Stimulated activated CD8-positive, alpha-beta memory T cell treated with anti-CD3 and anti-CD28 coated beads, Interleukin-4, amount 100 ng/mL, for 24 hours (primary cell): ENCODE results near the gene LSS.
A peak's percentile ranks its signal among the peaks of the same experiment; 100 is the strongest.
"Not testable (repeated sequence)": the region's sequence is repeated elsewhere in the genome, so short reads cannot be mapped to it uniquely, and the experiment has no call there.

ENCODE experiments used
- DNase-seq: peaks from one replicate; pipeline ENCODE4 v3.0.0-alpha.2; 2020; ENCODE audit warnings: low read depth

The LSS gene

DNA sequence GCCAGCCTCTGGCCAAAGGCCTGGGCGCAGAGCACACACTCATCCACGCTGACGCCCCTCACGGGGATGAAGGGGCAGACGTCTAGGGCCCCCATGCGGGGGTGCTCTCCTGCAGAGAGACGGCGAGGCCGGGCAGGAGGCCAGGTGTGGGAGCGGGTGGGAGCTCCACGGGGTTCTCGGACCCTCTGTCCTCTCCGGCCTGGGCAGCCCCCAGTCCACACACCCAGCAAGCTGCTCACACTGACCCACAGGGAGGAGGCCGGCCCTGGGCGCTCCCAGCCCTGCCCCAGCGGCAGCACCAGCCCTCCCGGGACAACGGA, 75.7 kb downstream of the LSS start:
- DNase-seq = no peak

DNA sequence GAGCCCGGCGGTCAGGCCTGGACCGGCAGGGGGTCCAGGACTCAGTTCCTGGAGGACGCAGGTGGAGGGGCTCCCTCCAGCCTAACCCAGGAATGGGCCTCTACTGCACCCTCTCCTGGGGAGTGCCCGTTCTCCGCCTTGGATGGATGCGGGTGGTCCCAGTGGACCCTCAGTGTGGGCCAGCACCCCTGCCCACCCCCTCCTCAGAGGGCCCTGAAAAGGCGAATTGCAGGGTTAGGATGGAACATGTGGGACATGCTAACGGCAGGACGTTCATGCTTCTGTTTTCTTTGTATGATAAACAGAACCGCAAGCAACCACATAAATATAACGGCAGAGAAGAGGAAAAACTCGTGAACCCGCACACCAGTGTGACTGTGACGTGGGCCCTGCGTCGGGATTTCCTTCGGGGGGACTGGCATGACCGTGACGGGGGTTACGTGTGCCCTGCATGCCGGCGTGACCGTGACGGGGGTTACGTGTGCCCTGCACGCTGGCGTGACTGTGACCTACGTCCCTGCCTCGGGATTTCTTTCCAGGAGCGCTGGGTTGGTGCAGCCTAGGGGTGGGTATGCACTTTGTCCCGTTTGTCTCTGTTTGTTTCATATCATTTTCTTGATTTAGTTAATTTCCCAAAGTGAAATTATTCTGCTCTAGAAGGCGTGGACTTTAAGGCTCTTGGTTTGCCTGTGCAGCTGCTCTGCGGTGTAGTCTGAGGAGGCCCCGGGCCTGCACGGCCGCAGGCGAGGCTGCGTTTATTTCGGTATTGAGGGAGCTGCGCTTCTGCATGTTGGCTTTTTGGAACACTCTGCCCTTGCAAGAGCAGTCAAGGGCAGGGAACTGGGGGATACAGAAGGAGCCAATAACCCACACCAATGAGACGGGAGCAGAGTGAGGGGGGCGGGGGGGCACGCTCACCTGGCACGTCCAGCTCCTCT, 76.3 kb downstream of the LSS start:
- no peak for DNase-seq

DNA sequence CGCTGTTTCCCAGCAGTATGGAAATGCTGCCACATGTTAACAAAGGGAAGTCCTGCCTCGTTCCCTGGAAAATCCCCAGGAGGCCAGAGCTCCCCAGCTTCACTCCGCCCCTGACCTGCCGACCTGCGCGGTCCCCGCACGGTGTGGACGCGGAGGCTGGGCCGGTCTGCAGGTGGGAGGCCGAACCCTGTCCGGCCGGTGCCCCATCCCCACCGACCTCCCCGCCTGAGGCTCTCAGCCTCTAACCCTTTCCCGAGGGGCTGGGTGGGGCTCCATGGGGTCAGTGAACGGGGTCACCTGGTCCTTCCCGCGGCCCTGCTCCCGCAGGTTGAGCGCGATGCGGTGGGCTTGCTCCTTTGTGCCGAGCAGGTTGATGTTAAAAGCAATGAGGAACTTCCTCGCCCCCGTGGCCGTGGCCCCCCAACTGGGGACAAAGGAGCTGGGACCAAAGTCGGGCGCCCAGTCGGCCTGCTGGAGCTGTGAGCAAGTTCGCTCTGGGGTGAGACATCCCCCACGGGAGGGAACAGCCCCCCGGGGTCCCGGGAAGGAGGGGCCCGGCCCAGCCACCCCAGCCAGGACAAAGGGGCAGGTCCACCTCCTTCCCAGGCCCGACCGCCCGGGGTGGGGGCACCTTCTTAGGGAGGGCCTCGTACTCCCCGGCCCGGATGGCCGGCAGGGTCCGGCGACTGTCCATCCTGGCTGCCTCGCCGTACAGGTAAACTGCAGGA, 77.1 kb downstream of the LSS start:
- DNase-seq = no peak

DNA sequence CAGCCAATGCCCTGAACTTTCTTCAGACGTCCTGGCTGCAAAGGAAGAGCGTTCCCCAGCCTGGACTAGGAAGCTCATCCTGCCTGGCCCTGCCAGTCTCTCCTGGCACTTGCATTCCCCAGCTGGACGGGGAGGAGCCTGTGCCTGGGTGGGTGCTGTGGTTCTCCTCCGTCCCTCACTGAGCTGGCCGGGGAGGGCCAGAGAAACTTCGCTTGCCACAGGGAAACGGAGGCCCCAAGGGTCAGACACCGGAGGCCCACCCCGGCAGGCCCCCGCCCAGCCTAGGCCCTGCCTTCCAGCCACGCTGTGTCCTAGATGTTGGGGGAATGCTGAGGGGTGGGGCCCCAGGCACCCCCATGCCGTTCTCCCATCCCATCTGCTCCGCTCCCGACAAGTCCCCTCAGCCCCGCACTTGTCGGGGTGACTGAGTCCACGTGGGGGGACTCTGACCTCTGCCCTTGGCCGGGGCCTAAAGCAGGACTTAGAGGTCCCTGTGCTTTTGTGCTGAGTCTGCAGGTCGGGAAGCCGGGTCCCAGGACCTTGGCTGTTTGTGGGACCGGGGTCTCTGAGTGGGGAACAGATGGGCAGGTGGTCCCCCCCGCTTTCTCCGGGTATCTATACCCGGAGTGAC, 78.0 kb downstream of the LSS start:
- no peak for DNase-seq

DNA sequence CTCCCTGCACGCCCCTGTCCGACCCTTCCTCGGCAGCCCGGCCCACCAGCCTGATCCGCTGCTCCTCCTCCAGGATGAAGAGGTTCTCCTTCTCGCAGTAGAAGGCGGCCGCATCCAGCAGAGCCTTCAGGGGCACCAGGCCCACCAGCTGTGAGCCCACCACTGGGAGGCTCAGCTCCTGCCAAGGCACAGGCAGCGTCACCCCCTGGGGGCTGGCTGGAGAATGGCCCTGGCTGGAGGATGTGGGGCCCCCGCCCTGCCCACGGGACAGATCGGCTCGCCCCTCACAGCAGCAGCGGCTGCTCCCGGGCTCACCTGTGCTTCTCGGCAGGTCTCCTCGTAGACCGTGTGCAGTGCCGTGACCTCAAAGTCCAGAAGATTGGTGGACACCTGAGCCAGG, 78.5 kb downstream of the LSS start:
- DNase-seq = no peak

DNA sequence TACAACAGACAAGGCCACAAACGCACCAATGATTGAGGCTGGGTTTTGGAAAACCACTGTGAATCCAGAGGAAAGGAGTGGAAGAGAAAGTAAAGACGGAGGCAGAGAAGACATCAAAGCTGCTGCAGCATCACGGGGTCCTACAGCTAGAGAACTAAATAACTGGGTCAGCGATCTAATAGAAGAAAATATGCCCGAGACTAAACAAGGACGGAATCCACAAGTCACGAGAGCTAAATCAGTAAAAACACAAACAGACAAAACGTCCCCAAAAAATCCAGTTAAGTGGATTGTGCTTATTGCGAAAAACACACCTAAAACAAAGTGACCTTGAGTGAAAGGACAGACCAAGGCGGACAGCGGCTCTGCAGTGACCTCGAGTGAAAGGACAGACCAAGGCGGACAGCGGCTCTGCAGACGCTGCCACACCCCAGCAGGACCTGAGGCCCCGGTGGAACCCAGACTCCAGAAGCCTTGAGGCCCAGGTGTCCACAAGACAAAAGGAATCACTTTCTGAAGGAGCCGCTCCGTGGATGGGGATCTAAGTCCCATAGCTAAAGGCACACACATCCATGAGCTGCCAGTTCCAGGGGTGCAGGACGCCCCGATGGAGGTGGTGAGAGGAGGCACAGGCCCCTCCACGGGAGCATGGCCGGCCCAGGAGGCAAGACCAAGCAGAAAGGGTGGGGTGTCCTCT, 79.2 kb downstream of the LSS start:
- DNase-seq = no peak

DNA sequence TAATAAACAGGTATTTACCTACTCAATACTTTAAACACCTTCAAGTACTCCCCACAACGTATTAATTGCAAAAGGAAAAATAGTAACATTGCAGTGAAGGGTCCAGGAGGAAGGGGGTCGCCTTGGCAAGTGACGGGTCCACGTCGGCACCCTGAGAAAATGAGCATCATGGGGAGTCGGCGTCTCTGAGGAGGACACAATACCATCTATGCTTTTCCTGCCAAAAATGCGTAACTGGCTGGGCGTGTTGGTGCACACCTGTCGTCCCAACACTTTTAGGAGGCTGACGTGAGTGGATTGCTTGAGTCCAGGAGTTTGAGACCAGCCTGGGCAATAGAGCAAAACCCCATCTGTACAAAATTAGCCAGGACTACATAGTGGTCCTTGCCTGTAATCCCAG, 80.5 kb downstream of the LSS start:
- DNase-seq = no peak

DNA sequence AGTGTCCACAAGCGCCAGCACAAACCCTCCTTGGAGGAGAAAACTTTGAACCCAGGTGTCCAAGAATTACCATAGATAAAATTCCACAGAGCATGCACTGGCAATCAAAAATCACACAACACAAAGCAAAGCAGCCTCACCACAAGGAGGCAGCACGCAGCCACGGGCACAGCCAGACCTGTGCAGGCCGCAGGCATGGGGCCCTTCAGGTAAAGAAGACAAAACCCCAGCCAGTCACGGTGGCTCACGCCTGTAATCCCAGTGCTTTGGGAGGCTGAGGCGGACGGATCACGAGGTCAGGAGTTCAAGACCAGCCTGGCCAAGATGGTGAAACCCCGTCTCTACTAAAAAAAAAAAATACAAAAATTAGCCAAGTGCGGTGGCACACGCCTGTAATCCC, 81.1 kb downstream of the LSS start:
- DNase-seq = peak; percentile 29

DNA sequence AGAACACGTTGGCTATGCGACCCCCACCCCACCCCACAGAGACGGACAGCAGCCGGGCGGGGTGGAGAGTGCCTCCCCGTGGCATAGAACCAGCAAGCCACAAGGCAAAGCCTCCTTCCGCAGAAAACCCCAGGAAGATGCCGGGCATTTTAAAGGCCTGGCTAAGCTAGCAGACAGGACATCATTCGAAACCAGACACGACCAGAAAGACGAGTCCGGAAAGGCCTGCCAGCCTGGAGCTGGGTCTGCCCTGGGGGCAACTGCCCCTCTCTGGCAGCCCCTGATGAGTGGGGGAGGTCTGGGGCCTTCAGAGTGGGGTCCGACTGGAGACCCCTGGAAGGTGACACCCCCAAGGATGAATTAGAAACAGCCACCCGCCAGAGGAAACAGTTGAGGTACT, 81.7 kb downstream of the LSS start:
- DNase-seq = no peak

DNA sequence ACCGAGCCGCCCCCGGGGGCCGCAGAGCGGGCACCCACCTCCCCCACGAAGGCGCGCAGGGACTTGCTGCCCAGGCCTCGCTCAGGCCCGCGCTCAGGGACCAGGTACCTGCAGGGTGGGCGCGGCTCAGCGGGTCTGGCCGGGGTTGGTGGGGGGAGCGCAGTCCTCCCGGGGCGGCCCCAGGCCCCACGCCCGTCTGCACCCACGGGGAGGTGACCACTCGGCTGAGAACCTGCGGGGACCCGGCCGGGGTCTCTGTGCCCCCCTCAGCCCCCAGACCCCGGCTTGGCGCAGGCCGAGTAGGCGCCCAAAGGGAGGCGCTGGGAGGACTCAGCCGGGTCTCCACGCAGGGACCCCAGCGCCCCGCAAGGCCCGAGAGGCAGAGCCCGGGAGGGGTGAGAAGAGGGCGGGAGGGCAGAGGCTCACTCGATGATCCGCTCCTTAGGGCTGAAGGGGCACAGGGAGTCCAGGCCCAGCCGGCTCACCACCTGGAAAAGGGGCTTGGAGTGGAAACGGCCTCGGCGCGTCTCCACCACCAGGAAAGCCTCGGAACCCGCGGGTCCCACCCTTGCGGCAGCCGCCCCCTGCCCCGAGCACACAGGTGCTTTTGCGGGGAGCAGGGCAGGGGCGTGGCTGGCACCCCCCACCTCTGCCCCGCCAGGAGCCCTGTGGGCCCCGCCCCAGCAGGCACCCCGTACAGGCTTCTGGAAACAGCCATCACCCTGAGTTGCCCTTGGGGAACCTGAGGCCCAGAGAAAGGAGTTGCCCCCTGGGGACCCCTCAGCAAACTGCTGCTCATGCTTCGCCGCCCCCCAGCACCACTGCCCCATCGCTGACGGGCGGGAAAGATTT, 82.5 kb downstream of the LSS start:
- no peak for DNase-seq

DNA sequence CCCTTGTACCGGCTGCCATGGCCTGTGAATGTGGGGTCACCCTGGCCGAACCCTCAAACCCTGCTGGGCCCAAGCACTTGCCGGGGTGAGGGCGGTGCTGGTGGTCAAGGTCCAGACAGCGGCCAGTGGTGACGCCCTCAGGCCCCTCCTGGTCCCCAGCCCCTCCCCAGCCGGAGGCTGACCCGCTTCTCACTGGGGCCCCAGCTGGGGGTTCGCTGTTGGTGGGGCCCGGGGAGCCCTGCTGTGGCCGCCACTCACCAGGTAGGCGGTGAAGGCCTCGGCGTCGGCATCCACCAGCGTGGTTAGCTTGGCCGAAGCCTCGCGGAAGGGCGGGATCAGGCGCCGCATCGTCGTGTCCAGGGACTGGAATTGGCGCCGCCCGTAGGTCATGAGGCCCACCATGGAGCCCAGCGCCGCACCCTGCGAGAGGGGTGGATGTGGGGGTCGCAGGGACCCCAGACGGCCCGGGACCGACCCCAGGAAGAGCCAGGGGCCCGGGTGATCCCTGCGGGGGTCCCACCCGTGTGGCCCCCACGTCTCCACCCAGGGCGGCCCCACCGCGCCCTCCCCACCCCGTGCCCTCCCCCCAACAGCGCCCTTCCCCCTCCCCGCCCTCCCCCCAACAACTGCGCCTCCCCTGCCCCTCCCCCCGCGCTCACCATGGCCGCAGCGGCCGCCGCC, 83.3 kb downstream of the LSS start:
- no peak for DNase-seq

DNA sequence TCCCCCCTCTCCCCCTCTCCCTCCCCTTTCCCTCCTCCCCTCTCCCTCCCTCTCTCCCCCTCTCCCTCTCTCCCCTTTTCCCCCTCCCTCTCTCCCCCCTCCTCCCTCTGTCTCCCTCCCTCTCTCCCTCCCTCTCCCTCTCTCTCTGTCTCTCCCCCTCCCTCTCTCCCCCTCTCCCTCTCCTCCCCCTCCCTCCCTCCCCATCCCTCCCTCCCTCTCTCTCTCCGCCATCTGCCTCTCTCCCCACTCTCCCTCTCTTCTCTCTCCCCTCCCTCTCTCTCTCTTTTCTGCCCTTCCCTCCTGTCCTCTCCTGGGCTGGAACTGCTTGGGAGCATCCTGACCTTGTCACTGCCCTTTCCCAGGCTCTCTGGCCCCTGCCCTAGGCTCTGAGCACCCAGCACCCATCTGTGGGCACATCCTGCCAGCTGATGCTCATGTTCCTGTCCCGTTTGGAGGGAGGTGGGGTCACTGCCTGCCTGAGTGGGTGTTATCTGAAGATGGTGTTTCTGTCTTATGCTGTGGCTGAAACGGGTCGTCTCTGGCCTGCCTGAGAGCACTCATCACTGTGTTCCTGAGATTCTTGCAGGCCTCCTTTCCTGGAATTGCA, 84.0 kb downstream of the LSS start:
- DNase-seq = no peak

DNA sequence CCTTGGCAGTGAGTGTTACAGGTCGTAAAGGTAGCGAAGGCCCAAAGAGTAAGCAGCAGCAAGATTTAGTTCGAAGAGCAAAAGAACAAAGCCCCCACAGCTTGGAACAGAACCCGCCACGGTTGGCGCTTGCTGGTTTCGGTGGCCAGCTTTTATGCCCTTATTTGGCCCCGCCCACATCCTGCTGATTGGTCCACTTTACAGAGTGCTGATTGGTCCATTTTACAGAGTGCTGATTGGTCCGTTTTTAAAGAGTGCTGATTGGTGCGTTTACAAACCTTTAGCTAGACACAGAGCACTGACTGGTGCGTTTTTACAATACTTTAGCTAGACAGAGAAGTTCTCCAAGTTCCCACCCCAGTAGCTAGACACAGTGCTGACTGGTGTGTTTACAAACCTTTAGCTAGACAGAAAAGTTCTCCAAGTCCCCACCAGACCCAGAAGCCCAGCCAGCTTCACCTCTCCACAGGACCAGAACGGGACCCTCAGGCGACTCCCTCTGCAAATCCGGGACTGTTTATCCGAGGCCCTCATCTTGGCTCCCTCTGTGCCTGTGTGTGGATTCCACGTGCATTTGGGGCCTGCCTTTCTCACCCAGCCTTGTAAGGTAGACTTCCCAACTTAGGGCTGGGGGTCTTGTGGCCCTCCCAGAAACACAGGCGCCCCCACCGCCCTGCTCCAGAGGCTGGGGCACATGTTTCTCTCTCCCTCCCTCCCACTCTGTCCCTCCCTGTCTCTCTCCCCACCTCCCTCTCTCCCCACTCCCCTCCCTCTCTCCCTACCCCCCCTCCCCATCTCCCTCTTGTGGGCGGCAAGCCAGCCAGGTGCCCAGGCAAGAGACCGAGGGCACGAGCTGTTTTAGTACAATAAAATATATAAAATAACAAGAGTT, 85.7 kb downstream of the LSS start:
- DNase-seq = no peak

DNA sequence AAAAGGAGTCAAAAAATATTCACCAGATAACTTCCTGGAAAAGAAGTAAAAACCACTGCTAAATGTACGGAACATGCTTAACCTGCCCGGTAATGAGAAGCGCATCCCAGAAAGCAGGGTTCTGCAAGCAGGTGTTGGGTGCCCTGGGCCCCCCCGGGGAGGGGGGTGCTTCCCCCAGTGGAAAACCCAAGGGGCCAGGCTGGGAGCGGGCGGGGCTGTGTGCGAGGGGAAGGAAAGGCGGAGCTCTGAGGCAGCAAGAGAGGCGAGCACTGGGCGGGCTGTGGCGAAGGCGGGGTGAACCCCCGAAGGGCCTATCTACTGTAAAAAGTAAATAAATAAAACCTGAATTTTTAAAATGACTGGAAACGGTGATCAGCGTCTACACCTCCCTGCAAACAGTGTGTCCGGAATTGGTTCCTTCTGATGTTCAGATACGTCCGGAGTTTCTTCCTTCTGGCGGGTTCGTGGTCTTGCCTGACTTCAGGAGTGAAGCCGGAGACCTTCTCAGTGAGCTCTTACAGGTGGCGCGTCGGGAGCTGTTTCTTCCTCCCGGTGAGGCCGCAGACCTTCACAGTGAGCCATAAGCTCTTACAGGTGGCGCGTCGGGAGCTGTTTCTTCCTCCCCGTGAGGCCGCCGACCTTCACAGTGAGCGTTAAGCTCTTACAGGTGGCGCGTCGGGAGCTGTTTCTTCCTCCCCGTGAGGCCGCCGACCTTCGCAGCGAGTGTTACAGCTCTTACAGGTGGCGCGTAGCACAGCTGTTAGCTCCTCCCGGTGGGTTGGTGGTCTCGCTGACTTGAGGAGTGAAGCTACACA, 86.6 kb downstream of the LSS start:
- no peak for DNase-seq

DNA sequence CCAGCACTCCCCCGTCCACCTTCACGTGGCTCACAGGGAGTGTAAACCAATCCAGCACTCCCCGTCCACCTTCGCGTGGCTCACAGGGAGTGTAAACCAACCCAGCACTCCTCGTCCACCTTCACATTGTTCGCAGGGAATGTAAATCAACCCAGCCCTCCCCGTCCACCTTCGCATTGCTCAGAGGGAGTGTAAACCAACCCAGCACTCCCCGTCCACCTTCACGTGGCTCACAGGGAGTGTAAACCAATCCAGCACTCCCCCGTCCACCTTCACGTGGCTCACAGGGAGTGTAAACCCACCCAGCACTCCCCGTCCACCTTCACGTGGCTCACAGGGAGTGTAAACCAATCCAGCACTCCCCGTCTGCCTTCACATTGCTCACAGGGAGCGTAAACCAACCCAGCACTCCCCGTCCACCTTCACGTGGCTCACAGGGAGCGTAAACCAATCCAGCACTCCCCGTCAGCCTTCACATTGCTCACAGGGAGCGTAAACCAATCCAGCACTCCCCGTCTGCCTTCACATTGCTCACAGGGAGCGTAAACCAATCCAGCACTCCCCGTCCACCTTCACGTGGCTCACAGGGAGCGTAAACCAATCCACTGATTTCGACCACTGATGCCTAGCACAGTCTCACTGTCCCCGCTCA, 88.1 kb downstream of the LSS start:
- not testable (repeated sequence) for DNase-seq

DNA sequence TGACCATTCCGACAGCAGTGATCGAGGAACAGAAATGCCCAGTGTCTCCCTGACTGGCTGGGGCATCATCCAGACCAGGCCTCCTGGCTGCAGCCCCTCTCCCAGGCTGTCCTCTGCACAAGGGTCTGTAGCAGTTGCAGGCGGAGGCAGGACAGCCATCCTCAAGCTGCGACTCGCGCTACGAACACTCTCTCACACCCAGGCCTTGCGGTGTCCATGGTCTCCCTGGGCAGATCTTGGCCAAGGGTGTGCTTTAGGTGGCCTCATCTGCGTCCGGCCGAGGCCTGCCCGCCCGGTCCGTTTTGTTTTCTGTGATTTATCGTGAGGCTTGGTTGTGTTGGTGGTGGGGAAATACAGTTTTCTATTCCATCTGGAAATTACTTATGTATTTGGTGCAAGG, 88.9 kb downstream of the LSS start:
- DNase-seq = no peak

DNA sequence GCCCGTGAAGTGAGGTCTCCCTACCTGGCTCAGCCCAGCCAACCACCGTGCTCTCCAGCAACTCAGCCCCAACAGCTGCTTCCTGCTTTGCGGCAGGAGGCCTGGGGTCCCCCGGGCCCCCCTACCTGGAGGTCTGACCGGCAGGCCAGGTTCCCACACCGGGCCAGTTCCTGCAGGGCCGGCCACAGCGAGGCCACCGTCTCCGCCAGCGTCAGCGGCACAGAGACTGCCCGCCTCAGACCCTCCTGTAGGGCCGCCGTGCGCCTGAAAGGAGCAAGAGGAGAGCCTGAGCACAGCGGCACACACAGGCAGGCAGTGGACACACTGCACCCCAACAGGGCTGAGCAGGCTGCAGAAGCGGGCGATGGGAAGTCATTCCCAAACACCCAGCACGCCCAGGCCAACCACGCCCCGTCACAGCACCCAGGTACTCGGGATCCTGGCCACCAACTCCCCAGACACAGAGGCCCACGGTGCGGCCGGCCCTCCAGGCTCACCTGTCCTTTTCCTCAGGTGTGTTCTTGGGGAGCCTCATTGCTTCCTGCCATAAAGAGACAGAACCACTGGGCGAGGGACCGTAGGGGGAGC, 90.1 kb downstream of the LSS start:
- DNase-seq = no peak
